Naive thymus-derived CD8-positive, alpha-beta T cell (primary cell): Measurements from ENCODE around the gene BIRC2. TPM values are rescaled to one million over a fixed set of nuclear protein-coding genes. Genes with fewer than 3 reads are reported as not detected.
"Not testable (repeated sequence)": the region's sequence is repeated elsewhere in the genome, so short reads cannot be mapped to it uniquely, and the experiment has no call there.

ENCODE experiments used
- ATAC-seq, 2 donors: fragments of 150-1000 bp; cut with Tn5 transposase in 1 of 2; sonication (Bioruptor Pico), chemical (Tn5 transposase) in 1 of 2; 1 replicate in 1 of 2; 2 replicates in 1 of 2; pipeline ENCODE4 v1.10.0; 2021; ENCODE audit warnings: mild to moderate bottlenecking in 2 of 2, moderate library complexity in 2 of 2
- POLR2A ChIA-PET: fragments of 350-600 bp; sonication (Branson Sonifier 250); formaldehyde crosslinking; loops from one replicate; lab custom pipeline; 2021; ENCODE audit warnings: antibody characterized with exemption; lab: Charles Lee
- DNase-seq, 10 donors: peaks; one replicate each; pipeline versions ENCODE4 v3.0.0 to v3.0.0-alpha.2; 2020 to 2022
- H3K27ac Mint-ChIP-seq, 10 donors: one replicate each; pipeline ENCODE4 v1.8.0; 2020 to 2022; ENCODE audit warnings: mild to moderate bottlenecking in 10 of 10, mixed read lengths in 10 of 10, moderate library complexity in 4 of 10, inconsistent platforms in 1 of 10
- H3K27me3 Mint-ChIP-seq, 5 donors: one replicate each; pipeline ENCODE4 v1.8.0; 2021 to 2022; ENCODE audit warnings: mixed read lengths in 5 of 5
- H3K36me3 Mint-ChIP-seq, 3 donors: one replicate each; pipeline ENCODE4 v1.8.0; 2020 to 2022; ENCODE audit warnings: mixed read lengths in 3 of 3, mild to moderate bottlenecking in 2 of 3, inconsistent platforms in 1 of 3
- H3K4me1 Mint-ChIP-seq, 4 donors: one replicate each; pipeline ENCODE4 v1.8.0; 2021 to 2022; ENCODE audit warnings: mixed read lengths in 4 of 4
- H3K4me3 Mint-ChIP-seq, 10 donors: one replicate each; pipeline ENCODE4 v1.8.0; 2020 to 2022; ENCODE audit warnings: mild to moderate bottlenecking in 10 of 10, mixed read lengths in 10 of 10, moderate library complexity in 6 of 10, inconsistent platforms in 1 of 10
- H3K9me3 Mint-ChIP-seq, 9 donors: one replicate each; pipeline ENCODE4 v1.8.0; 2020 to 2022; ENCODE audit warnings: mixed read lengths in 9 of 9, mild to moderate bottlenecking in 3 of 9, inconsistent platforms in 1 of 9, moderate library complexity in 1 of 9
- polyA plus RNA-seq, 3 donors: library from polyadenylated mRNA; unstranded; fragments of 300-500 nt; fragmentation: Illumina TruSeq; gene quantifications; one replicate each; pipeline ENCODE4 v1.2.3, GENCODE V29; 2021
- total RNA-seq, 8 experiments: library from RNA in 2 of 8; stranded (reverse) in 2 of 8; gene quantifications; one replicate each; pipeline ENCODE4 v1.2.3 and lab custom pipeline; 2021 to 2026

The BIRC2 gene
- total RNA-seq (10 to 100 TPM; 56.4 to 56.9 TPM), polyA plus RNA-seq (10 to 100 TPM; 29.6 to 41.9 (median 32.2) TPM), total RNA-seq (lab: John Stamatoyannopoulos, UW) (71.2 to 213 (median 200) reads per million in 6 experiments)

DNA sequence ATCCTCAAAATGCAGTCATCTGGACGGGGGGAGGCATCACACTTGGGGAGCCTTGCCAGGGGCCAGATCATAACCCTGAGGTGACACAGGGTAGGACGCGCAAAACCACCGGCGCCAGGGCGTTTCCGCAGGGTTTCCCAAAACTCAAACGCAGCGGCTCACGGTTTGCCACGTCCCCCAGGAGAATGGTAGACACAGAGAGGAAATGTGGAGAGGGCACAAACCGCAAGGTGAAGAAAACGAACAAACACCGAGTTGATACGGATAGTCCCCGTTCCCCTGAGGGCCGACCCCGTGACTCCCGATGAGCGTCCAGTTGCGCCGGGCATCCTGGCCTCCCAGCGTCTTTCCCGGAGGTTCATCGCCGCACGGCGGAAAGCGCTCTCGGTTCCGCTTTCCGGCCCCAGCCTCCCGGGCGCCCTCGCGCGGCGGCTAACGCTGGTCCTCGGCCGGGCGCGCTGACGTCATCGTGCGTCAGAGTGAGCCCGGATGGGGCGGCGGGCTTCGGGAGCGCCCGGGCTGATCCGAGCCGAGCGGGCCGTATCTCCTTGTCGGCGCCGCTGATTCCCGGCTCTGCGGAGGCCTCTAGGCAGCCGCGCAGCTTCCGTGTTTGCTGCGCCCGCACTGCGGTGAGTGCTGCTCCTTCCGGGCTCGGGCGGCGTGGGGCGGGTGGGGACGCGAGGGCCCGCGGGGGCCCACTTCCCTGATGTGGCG, at the start of gene BIRC2:
Gene BIRC2 (plus strand): TSS at position 467 of the 714 bp plus-strand sequence. CDS start 2,641 bp downstream, outside the sequence.
- Mint-ChIP-seq H3K9me3 (no peaks in the 10 kb centered on the region), H3K36me3 (peaks cover 0 to 21% (median 9%) of the 10 kb centered on the region in 3 donors), H3K27ac (peak within 1 kb of the TSS; percentile 98 to 100 (median 100)), H3K27me3 (no peaks in the 10 kb centered on the region), H3K4me3 (peak within 1 kb of the TSS; percentile 93 to 99 (median 98)), H3K4me1 (peaks cover 19 to 48% (median 42%) of the 10 kb centered on the region in 4 donors)
- DNase-seq (peak; percentile 92 to 97 (median 95)), ATAC-seq (peak; percentile 83 to 85)
- POLR2A ChIA-PET: interaction anchor here (0.6 to 5.4 kb wide), 6 partner anchors 13 to 149 kb away, joined by 3 to 42 read pairs (median 4); partner anchors contain the start of gene BIRC3

- ATAC-seq (peak; percentile 78 to 86), DNase-seq (peak in 8 of 10 donors; percentile 16 to 87 (median 56))
- peaks cover 39 to 78% (median 61%) of the 10 kb centered on the region in 4 donors for H3K4me1 Mint-ChIP-seq
- peak overlapping the region; percentile 6 to 63 (median 34) for H3K4me3 Mint-ChIP-seq
- POLR2A ChIA-PET: interaction anchor here (1.2 to 3.7 kb wide), 5 partner anchors 11 to 42 kb away, joined by 3 to 28 read pairs (median 7); partner anchors contain the start of gene BIRC3
- H3K27me3 Mint-ChIP-seq: not testable (repeated sequence)
- H3K9me3 Mint-ChIP-seq: peaks cover 0 to 31% (median 15%) of the 10 kb centered on the region in 9 donors
- peak overlapping the region in 9 of 10 donors; percentile 8 to 92 (median 80) for H3K27ac Mint-ChIP-seq
- peaks cover 0 to 16% (median 14%) of the 10 kb centered on the region in 3 donors for H3K36me3 Mint-ChIP-seq
Observed at GRCh38 chr11:102300837-102301236, 46.2 kb upstream of the BIRC2 start.

GRCh38 chr11:102302241-102302640, 44.8 kb upstream of the BIRC2 start:
- H3K27ac Mint-ChIP-seq: peak overlapping the region in 4 of 10 donors; percentile 49 to 88 (median 78)
- H3K9me3 Mint-ChIP-seq: peaks cover 0 to 31% (median 15%) of the 10 kb centered on the region in 9 donors
- peaks cover 47 to 90% (median 75%) of the 10 kb centered on the region in 4 donors for H3K4me1 Mint-ChIP-seq

GRCh38 chr11:102304686-102305085, 42.3 kb upstream of the BIRC2 start:
- Mint-ChIP-seq H3K36me3 (peaks cover 0 to 16% (median 14%) of the 10 kb centered on the region in 3 donors), H3K27ac (peak overlapping the region; percentile 33 to 98 (median 90)), H3K4me1 (peaks cover 44 to 84% (median 71%) of the 10 kb centered on the region in 4 donors), H3K27me3 (no peaks in the 10 kb centered on the region), H3K9me3 (peaks cover 0 to 31% (median 15%) of the 10 kb centered on the region in 9 donors), H3K4me3 (peak overlapping the region in 8 of 10 donors; percentile 0 to 51 (median 40))
- DNase-seq: no peak
- POLR2A ChIA-PET: no interaction called here
- ATAC-seq: no peak

More at GRCh38 chr11:102302241-102302640, 44.8 kb upstream of the BIRC2 start:
- no peak for DNase-seq
- no peaks in the 10 kb centered on the region for H3K27me3 Mint-ChIP-seq
- no peak for ATAC-seq
- POLR2A ChIA-PET: interaction anchor here (0.6 to 2.4 kb wide), 2 partner anchors 16 to 45 kb away, joined by 3 to 9 read pairs; partner anchors contain the start of gene BIRC2
- H3K36me3 Mint-ChIP-seq: peaks cover 0 to 16% (median 14%) of the 10 kb centered on the region in 3 donors
- H3K4me3 Mint-ChIP-seq: peak overlapping the region in 2 of 10 donors; percentile 2 to 40

GRCh38 chr11:102305352-102306047, 41.5 kb upstream of the BIRC2 start:
- peaks cover 36 to 79% (median 63%) of the 10 kb centered on the region in 4 donors for H3K4me1 Mint-ChIP-seq
- H3K4me3 Mint-ChIP-seq: peak overlapping the region in 9 of 10 donors; percentile 25 to 79 (median 62)
- DNase-seq (no peak), ATAC-seq (no peak)
- no peaks in the 10 kb centered on the region for H3K27me3 Mint-ChIP-seq
- peaks cover 0 to 16% (median 14%) of the 10 kb centered on the region in 3 donors for H3K36me3 Mint-ChIP-seq
- H3K27ac Mint-ChIP-seq: peak overlapping the region; percentile 81 to 98 (median 92)
- H3K9me3 Mint-ChIP-seq: peaks cover 0 to 31% (median 15%) of the 10 kb centered on the region in 9 donors
- POLR2A ChIA-PET: interaction anchor here (0.6 to 4.9 kb wide), 3 partner anchors 9 to 12 kb away, joined by 3 to 73 read pairs (median 32); partner anchors contain the start of gene BIRC3

GRCh38 chr11:102306048-102306597, 40.9 kb upstream of the BIRC2 start:
- DNase-seq (no peak), ATAC-seq (peak; percentile 29 to 37)
- H3K36me3 Mint-ChIP-seq: peaks cover 0 to 15% (median 14%) of the 10 kb centered on the region in 3 donors
- POLR2A ChIA-PET: interaction anchor here (0.6 to 4.9 kb wide), 3 partner anchors 8 to 11 kb away, joined by 3 to 73 read pairs (median 32); partner anchors contain the start of gene BIRC3
- H3K27ac Mint-ChIP-seq: peak overlapping the region; percentile 81 to 98 (median 92)
- H3K4me3 Mint-ChIP-seq: peak overlapping the region; percentile 16 to 79 (median 60)
- H3K9me3 Mint-ChIP-seq: peaks cover 0 to 30% (median 15%) of the 10 kb centered on the region in 9 donors
- peaks cover 33 to 78% (median 57%) of the 10 kb centered on the region in 4 donors for H3K4me1 Mint-ChIP-seq
- H3K27me3 Mint-ChIP-seq: no peaks in the 10 kb centered on the region

DNA sequence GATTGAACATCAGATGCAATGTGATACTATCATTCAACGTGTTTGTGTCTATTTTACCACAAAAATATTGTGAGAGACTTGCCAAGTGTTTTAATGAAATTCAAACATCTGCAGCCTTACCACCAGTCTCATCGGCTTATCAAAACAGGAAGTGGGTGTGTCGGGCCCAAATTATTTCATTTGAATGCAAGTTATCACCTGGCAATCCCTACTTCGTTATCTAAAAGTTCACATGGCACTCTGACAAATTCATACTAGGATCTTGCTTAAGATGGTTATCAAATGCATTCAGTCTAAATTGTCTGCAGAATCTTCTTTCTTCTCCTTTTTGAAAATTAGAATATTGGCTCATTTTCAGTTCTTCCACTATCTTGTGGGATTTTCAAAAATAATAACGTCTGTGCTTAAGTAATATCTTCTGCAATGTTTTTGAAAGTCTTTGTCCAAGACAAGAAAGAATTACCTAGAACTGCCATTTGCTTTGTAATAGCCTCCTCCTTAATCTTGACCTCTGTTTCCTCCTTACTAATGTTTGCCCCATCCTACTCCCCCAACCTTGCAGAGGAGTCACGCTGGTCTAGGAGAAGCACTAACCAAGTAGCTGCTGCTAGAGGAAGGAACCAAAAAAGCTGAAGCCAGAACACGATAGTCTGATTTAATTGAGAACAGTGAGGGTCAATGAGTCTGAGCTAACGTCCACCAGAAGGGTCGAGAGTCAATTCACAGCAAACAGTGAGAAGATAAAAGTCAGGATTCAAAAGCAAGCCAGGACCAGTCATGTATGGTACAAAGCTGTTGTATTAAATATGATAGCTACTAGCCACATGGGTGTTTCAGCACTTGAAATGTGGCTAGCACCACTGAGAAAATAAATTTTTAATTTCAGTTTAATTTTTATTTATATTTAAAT, 39.9 kb upstream of the BIRC2 start:
- H3K9me3 Mint-ChIP-seq: peaks cover 0 to 20% (median 8%) of the 10 kb centered on the region in 9 donors
- H3K4me1 Mint-ChIP-seq: peaks cover 26 to 74% (median 48%) of the 10 kb centered on the region in 4 donors
- peak overlapping the region; percentile 81 to 98 (median 92) for H3K27ac Mint-ChIP-seq
- DNase-seq (peak in 9 of 10 donors; percentile 26 to 70 (median 48)), ATAC-seq (peak; percentile 84 to 85)
- POLR2A ChIA-PET: interaction anchor here (0.6 to 4.9 kb wide), 5 partner anchors 10 to 32 kb away, joined by 3 to 73 read pairs (median 5); partner anchors contain the start of gene BIRC3
- peak overlapping the region; percentile 25 to 79 (median 56) for H3K4me3 Mint-ChIP-seq
- H3K27me3 Mint-ChIP-seq: no peaks in the 10 kb centered on the region
- peaks cover 0 to 7% (median 6%) of the 10 kb centered on the region in 3 donors for H3K36me3 Mint-ChIP-seq

- Mint-ChIP-seq H3K4me1 (peaks cover 26 to 75% (median 49%) of the 10 kb centered on the region in 4 donors), H3K4me3 (no peak overlapping the region), H3K9me3 (peaks cover 0 to 19% (median 8%) of the 10 kb centered on the region in 9 donors), H3K27me3 (no peaks in the 10 kb centered on the region), H3K27ac (peak overlapping the region in 2 of 10 donors; percentile 89 to 94), H3K36me3 (peaks cover 0 to 7% (median 6%) of the 10 kb centered on the region in 3 donors)
- POLR2A ChIA-PET: interaction anchor here (0.6 to 4.9 kb wide), 5 partner anchors 9 to 33 kb away, joined by 3 to 73 read pairs (median 5); partner anchors contain the start of gene BIRC3
- no peak for DNase-seq
- ATAC-seq: no peak
Observed at GRCh38 chr11:102307727-102308038, 39.3 kb upstream of the BIRC2 start.

- H3K4me1 Mint-ChIP-seq: peaks cover 20 to 75% (median 48%) of the 10 kb centered on the region in 4 donors
- DNase-seq (no peak), ATAC-seq (no peak)
- no peak overlapping the region for H3K4me3 Mint-ChIP-seq
- peaks cover 0 to under 1% (median 0%) of the 10 kb centered on the region in 9 donors for H3K9me3 Mint-ChIP-seq
- peak overlapping the region in 4 of 10 donors; percentile 6 to 51 (median 30) for H3K27ac Mint-ChIP-seq
- H3K36me3 Mint-ChIP-seq: no peaks in the 10 kb centered on the region
- H3K27me3 Mint-ChIP-seq: no peaks in the 10 kb centered on the region
- POLR2A ChIA-PET: interaction anchor here (0.6 to 4.9 kb wide), 5 partner anchors 7 to 44 kb away, joined by 3 to 73 read pairs (median 7); partner anchors contain the start of gene BIRC3
Observed at GRCh38 chr11:102309621-102310541, 37.1 kb upstream of the BIRC2 start.

DNA sequence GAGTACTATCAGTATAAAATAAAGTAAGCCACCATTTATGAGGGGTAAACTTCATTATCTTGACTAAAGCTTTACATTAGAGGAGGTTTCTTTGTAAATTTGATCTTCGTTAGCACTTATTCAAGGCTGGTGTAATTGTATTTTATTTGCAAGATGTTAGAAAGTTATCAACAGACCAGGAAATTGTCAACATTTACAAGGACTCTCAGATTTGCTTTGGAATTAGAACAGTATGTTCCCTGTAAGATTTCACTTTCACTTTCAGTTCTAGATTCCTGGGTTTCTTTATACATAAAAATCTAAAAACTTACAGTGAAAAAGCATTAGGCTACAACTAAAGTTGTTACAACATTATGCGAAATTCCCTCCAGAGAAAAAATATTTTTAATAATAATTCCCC, 34.3 kb upstream of the BIRC2 start:
- POLR2A ChIA-PET: interaction anchor here (0.8 to 2.7 kb wide), 5 partner anchors 9 to 139 kb away, joined by 3 to 13 read pairs (median 3); no protein-coding TSS in a partner anchor
- Mint-ChIP-seq H3K27ac (peak overlapping the region in 9 of 10 donors; percentile 24 to 95 (median 68)), H3K4me3 (peak overlapping the region in 9 of 10 donors; percentile 22 to 72 (median 62)), H3K27me3 (no peaks in the 10 kb centered on the region), H3K36me3 (no peaks in the 10 kb centered on the region), H3K9me3 (no peaks in the 10 kb centered on the region), H3K4me1 (peaks cover 7 to 72% (median 37%) of the 10 kb centered on the region in 4 donors)
- no peak for ATAC-seq
- no peak for DNase-seq
